ENCODE data around the gene YAE1. TPM values are rescaled to one million over a fixed set of nuclear protein-coding genes. Genes with fewer than 3 reads are reported as not detected.

YAE1 gene
- total and polyA plus RNA-seq, 2 of the 13 experiments (the other 11 are each of a cell fraction or from before 2014, with no cell fraction given) = 18.7 to 28.3 TPM

DNA sequence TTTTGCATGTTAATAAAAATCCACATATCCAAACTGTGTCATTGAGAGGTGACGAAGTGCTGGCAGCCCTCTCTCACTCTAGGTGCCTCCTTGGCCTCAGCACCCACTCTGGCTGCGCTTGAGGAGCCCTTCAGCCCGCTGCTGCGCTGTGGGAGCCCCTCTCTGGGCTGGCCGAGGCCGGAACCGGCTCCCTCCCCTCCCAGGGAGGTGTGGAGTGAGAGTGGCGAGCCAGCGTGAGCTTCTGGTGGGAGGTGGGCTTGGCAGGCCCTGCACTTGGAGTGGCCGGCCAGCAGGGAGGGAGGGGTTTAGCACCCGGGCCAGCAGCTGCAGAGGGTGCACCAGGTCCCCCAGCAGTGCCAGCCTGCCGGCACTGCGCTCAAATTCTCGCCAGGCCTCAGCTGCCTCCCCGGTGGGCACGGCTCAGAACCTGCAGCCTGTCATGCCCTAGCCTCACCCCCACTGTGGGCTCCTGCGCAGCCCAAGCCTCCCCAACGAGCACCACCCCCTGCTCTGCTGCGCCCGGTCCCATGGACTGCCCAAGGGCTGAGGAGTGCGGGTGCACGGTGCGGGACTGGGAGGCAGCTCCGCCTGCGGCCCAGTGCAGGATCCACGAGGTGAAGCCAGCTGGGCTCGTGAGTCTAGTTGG lies 11.1 kb downstream of the YAE1 start:
- ChIA-PET CTCF (ENCODE audit: low intra/inter-chr PET ratio, low total read pairs) (no interaction called here), POLR2A (interaction anchor here (2.1 kb wide), 1 partner anchor 11 kb away, joined by 7 read pairs; the partner anchor contains the start of gene YAE1)
- Histone ChIP-seq H3K27me3 (ENCODE audit: control insufficient read depth in 1 of 2, insufficient read depth in 2 of 2, low read length in 2 of 2) (no peaks in the 10 kb centered on the region), H3K9me3 (ENCODE audit: low read length) (no peaks in the 10 kb centered on the region), H3K36me3 (replicated peaks in 1 of 2; ENCODE audit: control insufficient read depth in 1 of 2, insufficient read depth in 2 of 2, low read length in 2 of 2) (peaks cover 0 to 2% of the 10 kb centered on the region in 2 experiments; a peak in 2 of 5 replicates), H4K20me1 (ENCODE audit: insufficient read depth, low read length) (no peaks in the 10 kb centered on the region), H3K27ac (ENCODE audit: extremely low read length, insufficient read depth, low read length) (no peak overlapping the region), H3K4me1 (ENCODE audit: insufficient read depth, low read length) (peaks cover 15% of the 10 kb centered on the region), H3K9ac (ENCODE audit: insufficient read depth, low read depth, low read length) (no peak overlapping the region), H3K4me2 (ENCODE audit: low read depth, low read length) (no peak overlapping the region), H2AFZ (ENCODE audit: low read length) (no peak overlapping the region), H3K79me2 (ENCODE audit: insufficient read depth, low read length) (no peaks in the 10 kb centered on the region), H3K4me3 (replicated peaks in 1 of 3; ENCODE audit: insufficient read depth in 1 of 3, low read depth in 2 of 3, low read length in 3 of 3) (no peak overlapping the region)
- ATAC-seq (no peak), FAIRE-seq (no peak), DNase-seq (ENCODE audit: low spot score) (no peak)
- 96% methylated on average over 11 of the region's 27 CpGs for WGBS (ENCODE audit: low lambda C conversion rate)
- in situ Hi-C loops (cut with HindIII; ENCODE audit: extremely low pct_ligation_motif_present, low pct_unique_long_range_greater_than_20kb) (no loop called here), intact Hi-C loops (cut with micrococcal nuclease; ENCODE audit: unreplicated experiment) (no loop called here)
- BruUV-seq (replicated peaks) = no TSS peak
- TF ChIP-seq AGO2 (optimal IDR thresholded peaks at IDR 0.05; ENCODE audit: low read depth, low read length) (peak; percentile 60), ZNF850 (CRISPR knock-in tag; conservative IDR thresholded peaks at IDR 0.05) (peak; percentile 90; the same call in 1 of the 2 replicates), POLR2AphosphoS2 (IDR thresholded peaks at IDR 0.05; ENCODE audit: low read depth, low read length) (no peak)

DNA sequence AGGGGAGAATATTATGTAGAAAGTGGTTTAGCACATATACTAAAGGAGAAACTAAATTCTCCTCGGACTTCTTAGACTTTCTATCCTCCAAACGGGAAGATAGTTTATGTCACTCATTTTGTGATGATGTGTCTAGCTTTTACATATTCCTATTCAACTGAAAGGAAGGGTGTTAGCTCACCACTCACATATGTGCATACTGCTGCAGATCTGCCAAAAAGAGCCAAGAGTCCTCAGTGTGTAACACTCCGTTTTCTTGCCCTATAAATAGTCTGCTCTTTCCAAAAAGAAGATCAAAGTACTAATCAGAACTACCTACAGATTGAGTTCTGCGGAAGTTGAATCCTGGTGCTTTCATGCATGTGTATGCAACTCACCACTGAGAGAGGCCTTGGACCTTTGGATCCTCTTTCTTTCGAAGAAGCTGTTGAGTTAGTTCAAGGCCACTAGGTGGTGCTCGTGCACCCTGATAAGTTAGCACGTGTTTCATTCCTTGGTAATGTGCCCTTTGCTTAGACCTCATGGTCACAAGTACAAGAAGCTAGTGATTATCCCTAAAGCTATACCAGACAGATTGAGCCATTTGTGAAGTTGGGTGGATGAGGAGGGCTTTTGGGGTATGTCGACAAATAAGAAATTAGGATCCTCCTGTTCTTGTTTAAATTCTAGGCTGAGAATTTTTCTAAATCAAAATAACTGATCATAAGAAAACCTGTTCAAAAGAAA lies 14.1 kb downstream of the YAE1 start:
- H3K79me2 ChIP-seq (ENCODE audit: insufficient read depth, low read length) = no peaks in the 10 kb centered on the region
- H3K4me3 ChIP-seq (replicated peaks in 1 of 3; ENCODE audit: insufficient read depth in 1 of 3, low read depth in 2 of 3, low read length in 3 of 3) = no peak overlapping the region; a peak in 1 of 6 replicates
- peaks cover 15% of the 10 kb centered on the region for H3K4me1 ChIP-seq (ENCODE audit: insufficient read depth, low read length)
- FAIRE-seq = peak; percentile 97
- no peaks in the 10 kb centered on the region for H4K20me1 ChIP-seq (ENCODE audit: insufficient read depth, low read length)
- BruUV-seq (replicated peaks) = no TSS peak
- H3K9ac ChIP-seq (ENCODE audit: insufficient read depth, low read depth, low read length) = no peak overlapping the region
- ChIA-PET POLR2A (interaction anchor here (0.7 to 1.7 kb wide), 4 partner anchors 13 to 170 kb away, joined by 3 to 6 read pairs (median 5); partner anchors contain the start of genes RALA and YAE1), CTCF (ENCODE audit: low intra/inter-chr PET ratio, low total read pairs) (interaction anchor here (0.7 to 3.6 kb wide), 3 partner anchors 163 to 168 kb away, joined by 3 to 53 read pairs (median 4); no protein-coding TSS in a partner anchor)
- no peaks in the 10 kb centered on the region for H3K27me3 ChIP-seq (ENCODE audit: control insufficient read depth in 1 of 2, insufficient read depth in 2 of 2, low read length in 2 of 2)
- peak overlapping the region; percentile 31 for H3K27ac ChIP-seq (ENCODE audit: extremely low read length, insufficient read depth, low read length)
- peak; percentile 88 for DNase-seq (ENCODE audit: low spot score)
- no peaks in the 10 kb centered on the region for H3K9me3 ChIP-seq (ENCODE audit: low read length)
- 16% methylated on average over 8 of the region's 8 CpGs for WGBS (ENCODE audit: low lambda C conversion rate)
- intact Hi-C loops (cut with micrococcal nuclease; ENCODE audit: unreplicated experiment) (loop anchor here (1.0 to 10.0 kb wide), 3 partner anchors 47 to 464 kb away; no protein-coding TSS in a partner anchor), in situ Hi-C loops (cut with HindIII; ENCODE audit: extremely low pct_ligation_motif_present, low pct_unique_long_range_greater_than_20kb) (loop anchor here (5.0 kb wide), 1 partner anchor 167 kb away; no protein-coding TSS in a partner anchor)
- H3K4me2 ChIP-seq (ENCODE audit: low read depth, low read length) = peak overlapping the region; percentile 52
- H2AFZ ChIP-seq (ENCODE audit: low read length) = no peak overlapping the region
- no peaks in the 10 kb centered on the region for H3K36me3 ChIP-seq (replicated peaks in 1 of 2; ENCODE audit: control insufficient read depth in 1 of 2, insufficient read depth in 2 of 2, low read length in 2 of 2)
- peak; percentile 93 for ATAC-seq
- TF ChIP-seq FOXJ3 (CRISPR knock-in tag; IDR thresholded peaks at IDR 0.05; ENCODE audit: borderline replicate concordance) (no peak), FOSL2 (CRISPR knock-in tag; IDR thresholded peaks at IDR 0.05) (0 out of 2 replicates have a peak, but pooled peaks have one; percentile 37), STAT5B (CRISPR knock-in tag; IDR thresholded peaks at IDR 0.05) (no peak), MYNN (CRISPR knock-in tag; IDR thresholded peaks at IDR 0.05; ENCODE audit: low read depth) (no peak), HES4 (CRISPR knock-in tag; IDR thresholded peaks at IDR 0.05; ENCODE audit: borderline replicate concordance) (no peak), HDAC1 (CRISPR knock-in tag; IDR thresholded peaks at IDR 0.05) (0 out of 2 replicates have a peak, but pooled peaks have one; percentile 40), ZMYM3 (CRISPR knock-in tag; IDR thresholded peaks at IDR 0.05) (0 out of 2 replicates have a peak, but pooled peaks have one; percentile 15), FOXA3 (CRISPR knock-in tag; IDR thresholded peaks at IDR 0.05) (peak; percentile 53; the same call in 1 of the 2 replicates), TEAD3 (CRISPR knock-in tag; optimal IDR thresholded peaks at IDR 0.05; ENCODE audit: borderline replicate concordance) (peak; percentile 83), GTF2F1 (IDR thresholded peaks at IDR 0.05; ENCODE audit: low read length) (no peak), MIXL1 (CRISPR knock-in tag; IDR thresholded peaks at IDR 0.05) (peak; percentile 87), GFI1 (CRISPR knock-in tag; IDR thresholded peaks at IDR 0.05; ENCODE audit: borderline replicate concordance) (peak; percentile 64)
- TF ChIP-seq, protein P1, sequence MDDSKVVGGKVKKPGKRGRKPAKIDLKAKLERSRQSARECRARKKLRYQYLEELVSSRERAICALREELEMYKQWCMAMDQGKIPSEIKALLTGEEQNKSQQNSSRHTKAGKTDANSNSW (CRISPR knock-in tag; IDR thresholded peaks at IDR 0.05; ENCODE audit: borderline replicate concordance) = no peak
- TF ChIP-seq, protein P2, sequence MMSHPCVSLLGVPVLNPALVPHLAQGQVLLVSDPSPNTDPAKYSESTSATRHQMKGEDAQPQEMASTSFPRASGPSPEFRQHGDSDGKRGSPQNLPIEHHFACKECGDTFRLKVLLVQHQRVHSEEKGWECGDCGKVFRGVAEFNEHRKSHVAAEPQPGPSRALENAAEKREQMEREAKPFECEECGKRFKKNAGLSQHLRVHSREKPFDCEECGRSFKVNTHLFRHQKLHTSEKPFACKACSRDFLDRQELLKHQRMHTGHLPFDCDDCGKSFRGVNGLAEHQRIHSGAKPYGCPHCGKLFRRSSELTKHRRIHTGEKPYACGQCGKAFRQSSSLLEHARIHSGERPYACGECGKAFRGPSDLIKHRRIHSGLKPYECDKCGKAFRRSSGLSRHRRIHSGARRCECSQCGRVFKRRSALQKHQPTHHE (CRISPR knock-in tag; IDR thresholded peaks at IDR 0.05; ENCODE audit: borderline replicate concordance) = no peak

Measured in HepG2 (cell line).